Activated CD4-positive, CD25-positive, alpha-beta regulatory T cell treated with anti-CD3 and anti-CD28 coated beads, Interleukin-2, amount 50 U/mL, for 16 hours (primary cell): ENCODE measurements around the gene GALNT4.

ENCODE experiments used
- DNase-seq: peaks from one replicate; pipeline ENCODE4 v3.0.0-alpha.2; 2020; ENCODE audit warnings: low read depth, low spot score

GALNT4 gene

GRCh38 chr12:89524541-89525304 is at the start of gene GALNT4:
Gene GALNT4, minus strand, starts transcription at chr12:89524796. Its CDS starts 247 bp downstream, at chr12:89524549.
- peak; percentile 49 for DNase-seq

GRCh38 chr12:89573051-89573810 is 48.6 kb upstream of the GALNT4 start:
- DNase-seq = no peak

- DNase-seq = no peak
These were observed 47.0 kb upstream of the GALNT4 start for GRCh38 chr12:89571491-89572195.

GRCh38 chr12:89568484-89568883 is 43.9 kb upstream of the GALNT4 start:
- no peak for DNase-seq

GRCh38 chr12:89567691-89568239 is 43.2 kb upstream of the GALNT4 start:
- DNase-seq = no peak

GRCh38 chr12:89566615-89567014 is 42.0 kb upstream of the GALNT4 start:
- DNase-seq = no peak

- no peak for DNase-seq
These were observed 40.4 kb upstream of the GALNT4 start for GRCh38 chr12:89565002-89565401.

GRCh38 chr12:89559753-89560152 is 35.2 kb upstream of the GALNT4 start:
- no peak for DNase-seq

- no peak for DNase-seq
These were observed 32.4 kb upstream of the GALNT4 start for GRCh38 chr12:89556976-89557375.

- no peak for DNase-seq
These were observed 27.8 kb upstream of the GALNT4 start for GRCh38 chr12:89552376-89552775.

GRCh38 chr12:89551747-89552146 is 27.2 kb upstream of the GALNT4 start:
- DNase-seq = no peak

GRCh38 chr12:89547101-89547500 is 22.5 kb upstream of the GALNT4 start:
- DNase-seq = no peak

- DNase-seq = no peak
These were observed 21.6 kb upstream of the GALNT4 start for GRCh38 chr12:89546151-89546550.

- no peak for DNase-seq
These were observed 20.1 kb upstream of the GALNT4 start for GRCh38 chr12:89544681-89545184.

GRCh38 chr12:89544022-89544421 is 19.4 kb upstream of the GALNT4 start:
- DNase-seq = no peak

GRCh38 chr12:89542912-89543592 is 18.5 kb upstream of the GALNT4 start:
- peak; percentile 36 for DNase-seq

GRCh38 chr12:89542236-89542635 is 17.6 kb upstream of the GALNT4 start:
- no peak for DNase-seq

- DNase-seq = no peak
These were observed 16.0 kb upstream of the GALNT4 start for GRCh38 chr12:89540586-89540985.

GRCh38 chr12:89539426-89540223 is 15.0 kb upstream of the GALNT4 start:
- DNase-seq = no peak

- DNase-seq = no peak
These were observed 14.3 kb upstream of the GALNT4 start for GRCh38 chr12:89538897-89539296.
